ENCODE results near the gene NAT10. TPM values are rescaled to one million over a fixed set of nuclear protein-coding genes. Genes with fewer than 3 reads are reported as not detected.
A peak's percentile ranks its signal among the peaks of the same experiment; 100 is the strongest.

Gene NAT10
- total RNA-seq, 5 donors from 2014 or later (not counting 1 experiment from before 2014, with no cell fraction given): 55.0 to 84.0 (median 73.5) TPM

- CTCF ChIA-PET: interaction anchor here in 1 of 2 donors (1.3 to 2.3 kb wide), 2 partner anchors 77 to 87 kb away, joined by 6 to 9 read pairs; no protein-coding TSS in a partner anchor
- Histone ChIP-seq H3K4me1 (ENCODE audit: control insufficient read depth in 1 of 2, extremely low read depth in 1 of 2, insufficient read depth in 2 of 2, low read length in 2 of 2) (peaks cover 5 to 8% of the 10 kb centered on the region in 2 experiments), H3K36me3 (ENCODE audit: control insufficient read depth in 2 of 2, extremely low read depth in 1 of 2, insufficient read depth in 1 of 2, low read length in 1 of 2) (peaks cover 5 to 79% of the 10 kb centered on the region in 2 donors), H3K4me3 (ENCODE audit: control insufficient read depth in 1 of 2, extremely low read depth in 1 of 2, low read length in 1 of 2) (no peak overlapping the region), H3K9me3 (no peaks in the 10 kb centered on the region), H3K27ac (ENCODE audit: low read length) (no peak overlapping the region), H3K27me3 (replicated peaks in 1 of 2; ENCODE audit: control insufficient read depth in 2 of 2, extremely low read depth in 1 of 2, insufficient read depth in 2 of 2, low read length in 1 of 2) (no peaks in the 10 kb centered on the region)
- H3K4me1 Mint-ChIP-seq: peaks cover 28 to 66% (median 62%) of the 10 kb centered on the region in 3 donors
- peak overlapping the region; percentile 82 to 93 for H3K27ac Mint-ChIP-seq
- H3K27me3 Mint-ChIP-seq: no peaks in the 10 kb centered on the region
- 47% methylated on average over 3 of the region's 4 CpGs for WGBS (ENCODE audit: insufficient coverage)
- POLR2A ChIA-PET: interaction anchor here in 1 of 2 donors (0.9 kb wide), 1 partner anchor 10 kb away, joined by 3 read pairs; no protein-coding TSS in a partner anchor
- peaks cover 49% of the 10 kb centered on the region for H3K36me3 Mint-ChIP-seq
- H3K4me3 Mint-ChIP-seq: no peak overlapping the region
- DNase-seq (no peak), ATAC-seq (replicated peaks in 1 of 4) (no peak)
- no peaks in the 10 kb centered on the region for H3K9me3 Mint-ChIP-seq
These were observed 31.0 kb upstream of the NAT10 start for GRCh38 chr11:34074391-34074790.

GRCh38 chr11:34075178-34075820 lies 30.1 kb upstream of the NAT10 start:
- Mint-ChIP-seq H3K27ac (peak overlapping the region; percentile 42 to 65), H3K27me3 (no peaks in the 10 kb centered on the region), H3K4me3 (no peak overlapping the region), H3K9me3 (no peaks in the 10 kb centered on the region), H3K4me1 (peaks cover 22 to 58% (median 54%) of the 10 kb centered on the region in 3 donors), H3K36me3 (peaks cover 53% of the 10 kb centered on the region)
- Histone ChIP-seq H3K27ac (ENCODE audit: low read length) (no peak overlapping the region), H3K4me1 (ENCODE audit: control insufficient read depth in 1 of 2, extremely low read depth in 1 of 2, insufficient read depth in 2 of 2, low read length in 2 of 2) (peaks cover 5 to 8% of the 10 kb centered on the region in 2 experiments), H3K27me3 (replicated peaks in 1 of 2; ENCODE audit: control insufficient read depth in 2 of 2, extremely low read depth in 1 of 2, insufficient read depth in 2 of 2, low read length in 1 of 2) (no peaks in the 10 kb centered on the region), H3K36me3 (ENCODE audit: control insufficient read depth in 2 of 2, extremely low read depth in 1 of 2, insufficient read depth in 1 of 2, low read length in 1 of 2) (peaks cover 5 to 86% of the 10 kb centered on the region in 2 donors), H3K9me3 (no peaks in the 10 kb centered on the region), H3K4me3 (ENCODE audit: control insufficient read depth in 1 of 2, extremely low read depth in 1 of 2, low read length in 1 of 2) (no peak overlapping the region)
- ATAC-seq (replicated peaks in 1 of 4) (no peak), DNase-seq (no peak)
- POLR2A ChIA-PET: interaction anchor here in 1 of 2 donors (0.7 to 1.3 kb wide), 2 partner anchors 30 to 1007 kb away, joined by 4 to 7 read pairs; partner anchors contain the start of gene NAT10
- WGBS (ENCODE audit: insufficient coverage): no CpG with 5 or more reads among the region's 2 CpGs
- CTCF ChIA-PET: interaction anchor here (0.5 to 2.3 kb wide), 5 partner anchors 14 to 318 kb away, joined by 3 to 6 read pairs (median 3); no protein-coding TSS in a partner anchor

- DNase-seq (no peak), ATAC-seq (replicated peaks in 1 of 4) (no peak)
- no peaks in the 10 kb centered on the region for H3K9me3 ChIP-seq
- no peaks in the 10 kb centered on the region for H3K27me3 ChIP-seq (replicated peaks in 1 of 2; ENCODE audit: control insufficient read depth in 2 of 2, extremely low read depth in 1 of 2, insufficient read depth in 2 of 2, low read length in 1 of 2)
- Mint-ChIP-seq H3K9me3 (no peaks in the 10 kb centered on the region), H3K27ac (peak overlapping the region in 1 of 2 donors; percentile 44), H3K36me3 (peaks cover 58% of the 10 kb centered on the region), H3K4me3 (no peak overlapping the region), H3K4me1 (peaks cover 10 to 29% (median 29%) of the 10 kb centered on the region in 3 donors), H3K27me3 (no peaks in the 10 kb centered on the region)
- ChIA-PET CTCF (interaction anchor here (0.7 to 1.2 kb wide), 3 partner anchors 9 to 919 kb away, joined by 4 to 7 read pairs (median 4); partner anchors contain the start of gene CSTF3 (in 1 of the 2)), POLR2A (interaction anchor here (0.5 to 1.1 kb wide), 4 partner anchors 18 to 301 kb away, joined by 3 to 4 read pairs (median 3); no protein-coding TSS in a partner anchor)
- H3K4me3 ChIP-seq (ENCODE audit: control insufficient read depth in 1 of 2, extremely low read depth in 1 of 2, low read length in 1 of 2): no peak overlapping the region
- 71% methylated on average over 1 of the region's 4 CpGs for WGBS (ENCODE audit: insufficient coverage)
- H3K27ac ChIP-seq (ENCODE audit: low read length): no peak overlapping the region
- peaks cover 0 to 3% of the 10 kb centered on the region in 2 experiments for H3K4me1 ChIP-seq (ENCODE audit: control insufficient read depth in 1 of 2, extremely low read depth in 1 of 2, insufficient read depth in 2 of 2, low read length in 2 of 2)
- H3K36me3 ChIP-seq (ENCODE audit: control insufficient read depth in 2 of 2, extremely low read depth in 1 of 2, insufficient read depth in 1 of 2, low read length in 1 of 2): peaks cover 14 to 82% of the 10 kb centered on the region in 2 donors
These were observed 24.8 kb upstream of the NAT10 start for GRCh38 chr11:34080609-34081008.

- H3K36me3 Mint-ChIP-seq: peaks cover 47% of the 10 kb centered on the region
- H3K4me1 ChIP-seq (ENCODE audit: control insufficient read depth in 1 of 2, extremely low read depth in 1 of 2, insufficient read depth in 2 of 2, low read length in 2 of 2): peaks cover 0 to 10% of the 10 kb centered on the region in 2 experiments
- DNase-seq (no peak), ATAC-seq (replicated peaks in 1 of 4) (no peak)
- no peak overlapping the region for H3K27ac ChIP-seq (ENCODE audit: low read length)
- H3K9me3 ChIP-seq: no peaks in the 10 kb centered on the region
- CTCF ChIA-PET: interaction anchor here in 1 of 2 donors (1.2 kb wide), 2 partner anchors 14 to 97 kb away, joined by 3 read pairs; no protein-coding TSS in a partner anchor
- H3K27me3 Mint-ChIP-seq: no peaks in the 10 kb centered on the region
- H3K36me3 ChIP-seq (ENCODE audit: control insufficient read depth in 2 of 2, extremely low read depth in 1 of 2, insufficient read depth in 1 of 2, low read length in 1 of 2): peaks cover 9 to 76% of the 10 kb centered on the region in 2 donors
- no peaks in the 10 kb centered on the region for H3K27me3 ChIP-seq (replicated peaks in 1 of 2; ENCODE audit: control insufficient read depth in 2 of 2, extremely low read depth in 1 of 2, insufficient read depth in 2 of 2, low read length in 1 of 2)
- H3K4me3 ChIP-seq (ENCODE audit: control insufficient read depth in 1 of 2, extremely low read depth in 1 of 2, low read length in 1 of 2): no peak overlapping the region
- WGBS (ENCODE audit: insufficient coverage): no CpG with 5 or more reads among the region's 2 CpGs
- peaks cover 12 to 27% (median 26%) of the 10 kb centered on the region in 3 donors for H3K4me1 Mint-ChIP-seq
- no peaks in the 10 kb centered on the region for H3K9me3 Mint-ChIP-seq
- POLR2A ChIA-PET: no interaction called here
- no peak overlapping the region for H3K4me3 Mint-ChIP-seq
- H3K27ac Mint-ChIP-seq: peak overlapping the region; percentile 44 to 69
These were observed 20.8 kb upstream of the NAT10 start for GRCh38 chr11:34084637-34085036.

GRCh38 chr11:34086554-34087283 lies 18.7 kb upstream of the NAT10 start:
- POLR2A ChIA-PET: interaction anchor here (1.0 to 1.1 kb wide), 2 partner anchors 11 to 23 kb away, joined by 3 to 4 read pairs; no protein-coding TSS in a partner anchor
- peak overlapping the region; percentile 43 for H3K27ac ChIP-seq (ENCODE audit: low read length)
- H3K4me1 Mint-ChIP-seq: peaks cover 12 to 26% (median 25%) of the 10 kb centered on the region in 3 donors

GRCh38 chr11:34091825-34092224 lies 13.6 kb upstream of the NAT10 start:
- Histone ChIP-seq H3K9me3 (no peaks in the 10 kb centered on the region), H3K27ac (ENCODE audit: low read length) (no peak overlapping the region), H3K27me3 (replicated peaks in 1 of 2; ENCODE audit: control insufficient read depth in 2 of 2, extremely low read depth in 1 of 2, insufficient read depth in 2 of 2, low read length in 1 of 2) (no peaks in the 10 kb centered on the region), H3K4me3 (ENCODE audit: control insufficient read depth in 1 of 2, extremely low read depth in 1 of 2, low read length in 1 of 2) (no peak overlapping the region), H3K36me3 (ENCODE audit: control insufficient read depth in 2 of 2, extremely low read depth in 1 of 2, insufficient read depth in 1 of 2, low read length in 1 of 2) (peaks cover 7 to 88% of the 10 kb centered on the region in 2 donors), H3K4me1 (ENCODE audit: control insufficient read depth in 1 of 2, extremely low read depth in 1 of 2, insufficient read depth in 2 of 2, low read length in 2 of 2) (no peaks in the 10 kb centered on the region)
- Mint-ChIP-seq H3K4me1 (peaks cover 0 to 6% (median 5%) of the 10 kb centered on the region in 3 donors), H3K4me3 (no peak overlapping the region), H3K9me3 (no peaks in the 10 kb centered on the region), H3K27me3 (no peaks in the 10 kb centered on the region), H3K27ac (no peak overlapping the region), H3K36me3 (peaks cover 49% of the 10 kb centered on the region)
- DNase-seq (no peak), ATAC-seq (replicated peaks in 1 of 4) (no peak)
- no CpG with 5 or more reads among the region's 1 CpG for WGBS (ENCODE audit: insufficient coverage)
- ChIA-PET CTCF (interaction anchor here (0.6 to 0.7 kb wide), 2 partner anchors 16 to 84 kb away, joined by 3 to 5 read pairs; no protein-coding TSS in a partner anchor), POLR2A (no interaction called here)

More at GRCh38 chr11:34086554-34087283, 18.7 kb upstream of the NAT10 start:
- DNase-seq: peak in 1 of 35 experiments; percentile 34
- CTCF ChIA-PET: interaction anchor here in 1 of 2 donors (0.6 kb wide), 1 partner anchor 314 kb away, joined by 3 read pairs; no protein-coding TSS in a partner anchor
- Mint-ChIP-seq H3K4me3 (peak overlapping the region in 1 of 3 donors; percentile 17), H3K27me3 (no peaks in the 10 kb centered on the region), H3K36me3 (peaks cover 52% of the 10 kb centered on the region), H3K27ac (peak overlapping the region; percentile 68 to 70), H3K9me3 (no peaks in the 10 kb centered on the region)
- no CpG with 5 or more reads among the region's 4 CpGs for WGBS (ENCODE audit: insufficient coverage)
- no peaks in the 10 kb centered on the region for H3K27me3 ChIP-seq (replicated peaks in 1 of 2; ENCODE audit: control insufficient read depth in 2 of 2, extremely low read depth in 1 of 2, insufficient read depth in 2 of 2, low read length in 1 of 2)
- H3K4me3 ChIP-seq (ENCODE audit: control insufficient read depth in 1 of 2, extremely low read depth in 1 of 2, low read length in 1 of 2): no peak overlapping the region
- H3K4me1 ChIP-seq (ENCODE audit: control insufficient read depth in 1 of 2, extremely low read depth in 1 of 2, insufficient read depth in 2 of 2, low read length in 2 of 2): peaks cover 0 to 10% of the 10 kb centered on the region in 2 experiments
- no peaks in the 10 kb centered on the region for H3K9me3 ChIP-seq
- ATAC-seq (replicated peaks in 1 of 4): peak in 3 of 4 experiments; percentile 64 to 66 (median 65)
- peaks cover 9 to 82% of the 10 kb centered on the region in 2 donors for H3K36me3 ChIP-seq (ENCODE audit: control insufficient read depth in 2 of 2, extremely low read depth in 1 of 2, insufficient read depth in 1 of 2, low read length in 1 of 2)
